Activated CD8-positive, alpha-beta T cell treated with anti-CD3 and anti-CD28 coated beads, Interleukin-2, amount 10 ng/mL, durations not matched to agents 7 days and 5 days (primary cell): ENCODE measurements around the gene TRIM44. TPM values are rescaled to one million over a fixed set of nuclear protein-coding genes. Genes with fewer than 3 reads are reported as not detected.

Source experiments
- ATAC-seq: fragments of 150-1000 bp; cut with Tn5 transposase; one replicate; pipeline ENCODE4 v1.10.0; 2021; ENCODE audit warnings: moderate library complexity
- CTCF ChIA-PET: fragments of 350-600 bp; sonication (Branson Sonifier 250); formaldehyde crosslinking; loops from one replicate; lab custom pipeline; 2021; ENCODE audit warnings: antibody characterized with exemption; lab: Charles Lee
- POLR2A ChIA-PET: fragments of 350-600 bp; sonication (Branson Sonifier 250); formaldehyde crosslinking; loops from one replicate; lab custom pipeline; 2021; ENCODE audit warnings: antibody characterized with exemption; lab: Charles Lee
- DNase-seq: peaks from one replicate; pipeline ENCODE4 v3.0.0-alpha.2; 2020
- H3K27ac Mint-ChIP-seq: one replicate; pipeline ENCODE4 v1.8.0; 2021; ENCODE audit warnings: mild to moderate bottlenecking, mixed read lengths
- H3K27me3 Mint-ChIP-seq: one replicate; pipeline ENCODE4 v1.8.0; 2021; ENCODE audit warnings: low read depth, mixed read lengths
- H3K36me3 Mint-ChIP-seq: one replicate; pipeline ENCODE4 v1.8.0; 2021; ENCODE audit warnings: low read depth, mixed read lengths
- H3K4me1 Mint-ChIP-seq: one replicate; pipeline ENCODE4 v1.8.0; 2021; ENCODE audit warnings: low read depth, mixed read lengths
- H3K4me3 Mint-ChIP-seq: one replicate; pipeline ENCODE4 v1.8.0; 2021; ENCODE audit warnings: mild to moderate bottlenecking, mixed read lengths
- H3K9me3 Mint-ChIP-seq: one replicate; pipeline ENCODE4 v1.8.0; 2022; ENCODE audit warnings: mixed read lengths; ENCODE audit not compliant: insufficient read depth
- total RNA-seq, 2 experiments: library from RNA; stranded (reverse); gene quantifications; one replicate each; pipeline ENCODE4 v1.2.3, GENCODE V29; 2021

TRIM44 gene
- total RNA-seq, 2 experiments from 2014 or later = 33.8 to 34.5 TPM

- Mint-ChIP-seq H3K4me1 (peaks cover 34% of the 10 kb centered on the region), H3K4me3 (no peak overlapping the region), H3K36me3 (peaks cover 6% of the 10 kb centered on the region), H3K9me3 (no peaks in the 10 kb centered on the region), H3K27ac (no peak overlapping the region), H3K27me3 (no peaks in the 10 kb centered on the region)
- ChIA-PET POLR2A (no interaction called here), CTCF (no interaction called here)
- no peak for DNase-seq
- ATAC-seq = no peak
These were observed 125.1 kb downstream of the TRIM44 start for GRCh38 chr11:35787626-35788025.

- Mint-ChIP-seq H3K27me3 (no peaks in the 10 kb centered on the region), H3K9me3 (no peaks in the 10 kb centered on the region), H3K4me3 (no peak overlapping the region), H3K4me1 (peaks cover 8% of the 10 kb centered on the region), H3K27ac (no peak overlapping the region), H3K36me3 (peaks cover 3% of the 10 kb centered on the region)
- POLR2A ChIA-PET = no interaction called here
- CTCF ChIA-PET = interaction anchor here (1.6 to 2.4 kb wide), 2 partner anchors 31 to 702 kb away, joined by 4 to 11 read pairs; no protein-coding TSS in a partner anchor
- no peak for ATAC-seq
- no peak for DNase-seq
These were observed 128.7 kb downstream of the TRIM44 start for GRCh38 chr11:35791088-35791958.

GRCh38 chr11:35792148-35792845, 129.7 kb downstream of the TRIM44 start:
- CTCF ChIA-PET = interaction anchor here (1.6 to 2.4 kb wide), 2 partner anchors 30 to 701 kb away, joined by 4 to 11 read pairs; no protein-coding TSS in a partner anchor
- H3K36me3 Mint-ChIP-seq = no peaks in the 10 kb centered on the region
- POLR2A ChIA-PET = no interaction called here
- H3K27me3 Mint-ChIP-seq = no peaks in the 10 kb centered on the region
- no peaks in the 10 kb centered on the region for H3K9me3 Mint-ChIP-seq
- no peak overlapping the region for H3K4me3 Mint-ChIP-seq
- ATAC-seq = no peak
- DNase-seq = no peak
- H3K4me1 Mint-ChIP-seq = no peaks in the 10 kb centered on the region
- no peak overlapping the region for H3K27ac Mint-ChIP-seq

GRCh38 chr11:35792846-35793192, 130.2 kb downstream of the TRIM44 start:
- Mint-ChIP-seq H3K4me3 (no peak overlapping the region), H3K4me1 (no peaks in the 10 kb centered on the region), H3K27me3 (no peaks in the 10 kb centered on the region), H3K27ac (no peak overlapping the region), H3K9me3 (no peaks in the 10 kb centered on the region), H3K36me3 (no peaks in the 10 kb centered on the region)
- ChIA-PET CTCF (interaction anchor here (2.4 kb wide), 1 partner anchor 29 kb away, joined by 11 read pairs; no protein-coding TSS in a partner anchor), POLR2A (no interaction called here)
- DNase-seq = no peak
- ATAC-seq = no peak

- no peaks in the 10 kb centered on the region for H3K27me3 Mint-ChIP-seq
- ChIA-PET POLR2A (no interaction called here), CTCF (interaction anchor here (2.0 kb wide), 1 partner anchor 28 kb away, joined by 8 read pairs; no protein-coding TSS in a partner anchor)
- no peak for ATAC-seq
- H3K9me3 Mint-ChIP-seq = no peaks in the 10 kb centered on the region
- H3K4me1 Mint-ChIP-seq = no peaks in the 10 kb centered on the region
- no peaks in the 10 kb centered on the region for H3K36me3 Mint-ChIP-seq
- no peak overlapping the region for H3K4me3 Mint-ChIP-seq
- DNase-seq = no peak
- no peak overlapping the region for H3K27ac Mint-ChIP-seq
These were observed 131.8 kb downstream of the TRIM44 start for GRCh38 chr11:35794333-35794732.

- Mint-ChIP-seq H3K27ac (no peak overlapping the region), H3K4me1 (no peaks in the 10 kb centered on the region), H3K4me3 (no peak overlapping the region), H3K36me3 (no peaks in the 10 kb centered on the region), H3K27me3 (no peaks in the 10 kb centered on the region), H3K9me3 (no peaks in the 10 kb centered on the region)
- ATAC-seq = no peak
- no peak for DNase-seq
- ChIA-PET POLR2A (no interaction called here), CTCF (interaction anchor here (2.0 kb wide), 1 partner anchor 27 kb away, joined by 8 read pairs; no protein-coding TSS in a partner anchor)
These were observed 132.3 kb downstream of the TRIM44 start for GRCh38 chr11:35794850-35795249.

GRCh38 chr11:35796562-35796961, 134.0 kb downstream of the TRIM44 start:
- H3K27me3 Mint-ChIP-seq = no peaks in the 10 kb centered on the region

GRCh38 chr11:35798423-35798822, 135.8 kb downstream of the TRIM44 start:
- ChIA-PET POLR2A (no interaction called here), CTCF (interaction anchor here (2.2 kb wide), 1 partner anchor 24 kb away, joined by 12 read pairs; no protein-coding TSS in a partner anchor)
- H3K4me1 Mint-ChIP-seq = peaks cover 8% of the 10 kb centered on the region
- no peak overlapping the region for H3K27ac Mint-ChIP-seq
- H3K27me3 Mint-ChIP-seq = no peaks in the 10 kb centered on the region
- no peak overlapping the region for H3K4me3 Mint-ChIP-seq
- DNase-seq (no peak), ATAC-seq (no peak)
- H3K9me3 Mint-ChIP-seq = no peaks in the 10 kb centered on the region
- H3K36me3 Mint-ChIP-seq = no peaks in the 10 kb centered on the region

More at GRCh38 chr11:35796562-35796961, 134.0 kb downstream of the TRIM44 start:
- peaks cover 8% of the 10 kb centered on the region for H3K4me1 Mint-ChIP-seq
- no peak overlapping the region for H3K27ac Mint-ChIP-seq
- no peaks in the 10 kb centered on the region for H3K9me3 Mint-ChIP-seq
- DNase-seq (no peak), ATAC-seq (no peak)
- H3K36me3 Mint-ChIP-seq = no peaks in the 10 kb centered on the region
- ChIA-PET POLR2A (interaction anchor here (1.0 kb wide), 1 partner anchor 25 kb away, joined by 3 read pairs; no protein-coding TSS in a partner anchor), CTCF (interaction anchor here (1.1 kb wide), 1 partner anchor 26 kb away, joined by 6 read pairs; no protein-coding TSS in a partner anchor)
- no peak overlapping the region for H3K4me3 Mint-ChIP-seq

- peaks cover 8% of the 10 kb centered on the region for H3K4me1 Mint-ChIP-seq
- no peak overlapping the region for H3K27ac Mint-ChIP-seq
- POLR2A ChIA-PET = no interaction called here
- no peaks in the 10 kb centered on the region for H3K9me3 Mint-ChIP-seq
- no peak for DNase-seq
- no peaks in the 10 kb centered on the region for H3K27me3 Mint-ChIP-seq
- ATAC-seq = no peak
- CTCF ChIA-PET = interaction anchor here (2.2 kb wide), 1 partner anchor 23 kb away, joined by 12 read pairs; no protein-coding TSS in a partner anchor
- H3K36me3 Mint-ChIP-seq = no peaks in the 10 kb centered on the region
- H3K4me3 Mint-ChIP-seq = no peak overlapping the region
These were observed 136.4 kb downstream of the TRIM44 start for GRCh38 chr11:35798983-35799382.

GRCh38 chr11:35799655-35800054, 137.1 kb downstream of the TRIM44 start:
- POLR2A ChIA-PET = no interaction called here
- H3K36me3 Mint-ChIP-seq = no peaks in the 10 kb centered on the region
- DNase-seq = no peak
- H3K4me3 Mint-ChIP-seq = no peak overlapping the region
- peaks cover 8% of the 10 kb centered on the region for H3K4me1 Mint-ChIP-seq
- H3K9me3 Mint-ChIP-seq = no peaks in the 10 kb centered on the region
- CTCF ChIA-PET = interaction anchor here (2.2 kb wide), 1 partner anchor 22 kb away, joined by 12 read pairs; no protein-coding TSS in a partner anchor
- no peak overlapping the region for H3K27ac Mint-ChIP-seq
- H3K27me3 Mint-ChIP-seq = no peaks in the 10 kb centered on the region
- ATAC-seq = no peak

GRCh38 chr11:35800970-35801953, 138.7 kb downstream of the TRIM44 start:
- DNase-seq (no peak), ATAC-seq (no peak)
- no peaks in the 10 kb centered on the region for H3K36me3 Mint-ChIP-seq
- no peak overlapping the region for H3K27ac Mint-ChIP-seq
- H3K27me3 Mint-ChIP-seq = no peaks in the 10 kb centered on the region
- POLR2A ChIA-PET = no interaction called here
- CTCF ChIA-PET = interaction anchor here (1.0 to 3.8 kb wide), 3 partner anchors 21 to 330 kb away, joined by 3 to 28 read pairs (median 4); no protein-coding TSS in a partner anchor
- H3K4me1 Mint-ChIP-seq = peaks cover 8% of the 10 kb centered on the region
- no peak overlapping the region for H3K4me3 Mint-ChIP-seq
- H3K9me3 Mint-ChIP-seq = no peaks in the 10 kb centered on the region
